Right hindlimb (tissue), 1 donor: Measurements from ENCODE around the gene TCP11L2.
A peak's percentile ranks its signal among the peaks of the same experiment; 100 is the strongest.

ENCODE experiments used
- DNase-seq: peaks from one replicate; pipeline ENCODE4 v3.0.0-alpha.2; 2018

TCP11L2 gene

DNA sequence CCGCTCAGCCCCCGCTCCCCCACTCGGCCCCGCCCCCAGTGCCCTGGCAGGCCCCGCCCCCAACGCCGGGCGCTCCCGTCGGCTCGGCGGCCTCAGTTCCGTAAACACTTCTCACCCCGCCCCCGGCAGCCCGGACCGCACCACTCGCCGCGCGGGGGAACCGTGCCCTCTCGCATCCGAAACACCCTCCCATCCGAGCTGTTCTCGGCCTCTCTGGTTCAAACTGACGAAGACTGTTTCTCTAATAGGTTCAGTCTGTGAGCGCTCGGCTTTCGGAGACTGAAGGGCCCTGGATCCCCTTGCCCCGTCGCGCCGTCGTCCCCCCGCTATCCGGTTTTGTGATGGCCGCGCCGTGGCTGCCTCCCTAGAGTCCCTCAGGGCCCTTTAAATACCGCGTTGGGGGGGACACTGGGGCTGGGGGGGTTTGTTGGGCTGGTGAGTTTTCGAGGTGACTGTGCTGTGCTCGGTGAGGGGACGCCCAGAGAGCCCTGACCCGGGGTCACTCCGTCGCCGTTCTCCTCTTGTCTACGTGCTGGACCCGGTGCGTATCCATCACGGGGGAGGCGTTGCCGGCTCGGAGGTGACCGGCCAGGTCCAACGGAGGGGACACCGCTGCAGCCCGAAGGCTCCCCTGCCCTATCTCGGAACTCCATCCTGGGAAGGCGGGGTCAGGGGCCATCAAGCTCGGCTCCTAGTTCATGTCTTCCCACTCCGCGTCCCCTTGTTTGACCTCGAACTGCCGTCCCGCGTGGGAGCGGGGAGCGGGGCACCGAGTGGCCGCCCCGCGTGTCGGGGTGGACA lies at the start of gene TCP11L2:
TCP11L2 (plus strand) TSS at position 333 of the 801 bp plus-strand sequence. CDS start 8,343 bp downstream, outside the sequence.
- peak; percentile 89 for DNase-seq

DNA sequence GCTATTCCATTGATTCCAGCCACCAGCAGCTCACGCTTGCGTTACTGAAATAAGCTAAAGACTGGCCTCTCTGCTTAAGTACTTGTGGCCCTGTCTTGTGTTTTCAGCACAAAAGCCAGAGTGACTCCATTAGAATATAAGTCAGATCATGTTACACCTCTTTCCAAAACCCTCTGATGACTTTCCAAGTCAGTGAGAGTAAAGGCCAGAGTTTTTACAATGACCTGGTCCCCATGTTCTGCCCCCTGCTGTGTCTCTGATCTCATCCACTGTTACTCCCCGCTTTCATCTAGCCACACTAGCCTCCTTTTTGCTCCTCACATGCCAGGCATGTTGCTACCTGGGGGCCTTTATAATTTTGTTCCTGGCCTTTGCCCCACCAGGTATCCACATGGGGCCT lies 47.8 kb upstream of the TCP11L2 start:
- DNase-seq = no peak

- DNase-seq = no peak
Measured at GRCh38 chr12:106255493-106255892, 47.0 kb upstream of the TCP11L2 start.

GRCh38 chr12:106255952-106256351 lies 46.6 kb upstream of the TCP11L2 start:
- DNase-seq = no peak

GRCh38 chr12:106256524-106256923 lies 46.0 kb upstream of the TCP11L2 start:
- DNase-seq = no peak

- no peak for DNase-seq
Measured at GRCh38 chr12:106258226-106258625, 44.3 kb upstream of the TCP11L2 start.

GRCh38 chr12:106258935-106259334 lies 43.6 kb upstream of the TCP11L2 start:
- no peak for DNase-seq

DNA sequence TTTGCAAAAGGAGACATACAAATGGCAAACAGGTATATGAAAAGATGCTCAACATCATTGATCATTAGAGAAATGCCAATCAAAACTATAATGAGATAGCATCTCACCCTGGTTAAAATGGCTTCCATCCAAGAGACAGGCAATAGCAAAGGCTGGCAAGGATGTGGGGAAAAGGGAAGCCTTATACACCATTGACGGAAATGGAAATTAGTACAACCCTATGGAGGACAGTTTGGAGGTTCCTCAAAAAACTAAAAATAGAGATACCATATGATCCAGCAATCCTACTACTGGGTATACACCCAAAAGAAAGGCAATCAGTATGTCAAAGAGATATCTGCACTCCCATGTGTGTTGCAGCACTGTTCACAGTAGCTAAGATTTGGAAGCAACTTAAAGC lies 37.4 kb upstream of the TCP11L2 start:
- DNase-seq = no peak

- DNase-seq = no peak
Measured at GRCh38 chr12:106267535-106267934, 35.0 kb upstream of the TCP11L2 start.

DNA sequence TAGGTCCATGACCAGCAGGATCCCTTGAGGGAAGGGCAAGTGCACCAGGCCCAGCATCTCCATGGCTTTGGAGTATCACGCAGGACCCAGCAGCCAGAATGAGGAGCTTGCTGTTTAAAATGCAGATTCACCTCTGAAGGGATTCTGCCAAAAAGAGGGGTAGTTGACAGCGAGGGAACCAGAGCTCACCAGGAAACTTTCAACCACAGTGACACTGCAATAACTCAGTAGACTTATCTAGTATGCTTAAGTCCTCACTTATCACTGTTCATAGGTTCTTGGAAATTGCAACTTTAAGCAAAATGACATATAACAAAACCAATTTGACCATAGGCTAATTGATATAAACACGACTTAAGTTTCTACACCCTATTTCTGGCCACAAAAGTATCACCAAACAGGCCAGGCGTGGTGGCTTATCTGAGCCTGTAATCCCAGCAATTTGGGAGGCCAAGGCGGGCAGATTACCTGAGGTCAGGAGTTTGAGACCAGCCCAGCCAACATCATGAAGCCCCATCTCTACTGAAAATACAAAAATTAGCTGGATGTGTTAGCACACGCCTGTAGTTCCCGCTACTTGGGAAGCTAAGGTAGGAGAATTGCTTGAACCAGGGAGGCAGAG lies 33.3 kb upstream of the TCP11L2 start:
- DNase-seq = no peak

- DNase-seq = no peak
Measured at GRCh38 chr12:106271575-106272505, 30.7 kb upstream of the TCP11L2 start.

GRCh38 chr12:106273491-106273890 lies 29.0 kb upstream of the TCP11L2 start:
- DNase-seq = no peak

- DNase-seq = no peak
Measured at GRCh38 chr12:106274012-106274411, 28.5 kb upstream of the TCP11L2 start.

DNA sequence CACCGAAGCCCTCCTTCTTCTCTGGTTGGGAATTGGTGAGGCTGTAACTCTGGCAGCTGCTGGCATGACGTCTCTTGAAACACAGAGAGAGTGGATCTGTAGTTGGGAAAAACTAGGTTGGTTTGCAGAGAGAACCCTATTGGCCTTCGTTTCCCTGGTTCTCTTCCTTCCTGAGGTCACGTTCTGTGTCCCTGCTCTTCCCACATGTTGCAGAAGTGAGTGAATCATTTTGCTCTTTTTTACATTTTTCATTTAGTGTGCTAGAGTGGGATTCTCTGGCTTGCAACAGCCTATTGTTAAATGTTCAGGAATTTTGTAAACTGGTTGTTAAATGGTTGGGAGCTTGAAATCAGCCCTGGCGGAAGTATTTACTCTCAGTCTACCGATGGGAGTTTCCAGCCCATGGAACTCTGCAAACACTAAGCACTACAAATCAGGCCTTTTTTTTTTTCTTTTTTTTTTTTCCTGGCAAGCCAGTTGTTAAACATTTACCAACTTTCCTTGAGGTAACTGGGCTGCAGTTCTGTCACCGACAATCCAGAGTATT lies 27.9 kb upstream of the TCP11L2 start:
- no peak for DNase-seq

GRCh38 chr12:106275458-106275857 lies 27.1 kb upstream of the TCP11L2 start:
- no peak for DNase-seq

- no peak for DNase-seq
Measured at GRCh38 chr12:106276032-106276740, 26.3 kb upstream of the TCP11L2 start.

GRCh38 chr12:106280106-106280505 lies 22.4 kb upstream of the TCP11L2 start:
- DNase-seq = no peak

DNA sequence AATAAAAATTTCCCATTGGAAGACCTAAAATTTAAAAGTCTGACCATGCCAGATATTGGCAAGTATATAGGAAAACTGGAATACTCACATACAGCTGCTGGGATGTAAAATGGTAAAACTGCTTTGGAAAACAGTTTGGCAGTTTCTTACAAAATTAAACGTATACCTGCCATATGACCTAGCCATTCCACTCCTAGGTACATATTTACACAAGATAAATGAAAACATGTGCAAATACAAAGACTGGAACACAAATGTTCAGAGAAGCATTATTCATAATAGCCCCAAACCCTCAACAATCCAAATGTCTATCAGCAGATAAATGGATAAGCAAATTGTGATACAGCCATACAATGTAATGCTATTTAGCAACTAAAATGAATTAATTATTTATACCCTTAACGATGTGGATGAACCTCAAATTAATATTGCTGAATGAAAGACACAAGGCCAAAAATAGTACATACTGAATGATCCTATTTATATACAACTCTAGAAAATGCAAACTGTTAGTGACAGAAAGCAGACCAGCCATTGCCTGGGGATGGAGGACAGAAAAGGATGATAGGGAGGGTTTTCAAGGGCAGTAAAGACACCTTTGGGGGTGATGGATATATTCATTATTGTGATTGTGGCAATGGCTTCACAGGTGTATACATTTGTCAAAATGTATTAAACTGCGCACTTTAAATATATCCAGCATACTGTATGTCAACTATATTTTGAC lies 21.3 kb upstream of the TCP11L2 start:
- no peak for DNase-seq

DNA sequence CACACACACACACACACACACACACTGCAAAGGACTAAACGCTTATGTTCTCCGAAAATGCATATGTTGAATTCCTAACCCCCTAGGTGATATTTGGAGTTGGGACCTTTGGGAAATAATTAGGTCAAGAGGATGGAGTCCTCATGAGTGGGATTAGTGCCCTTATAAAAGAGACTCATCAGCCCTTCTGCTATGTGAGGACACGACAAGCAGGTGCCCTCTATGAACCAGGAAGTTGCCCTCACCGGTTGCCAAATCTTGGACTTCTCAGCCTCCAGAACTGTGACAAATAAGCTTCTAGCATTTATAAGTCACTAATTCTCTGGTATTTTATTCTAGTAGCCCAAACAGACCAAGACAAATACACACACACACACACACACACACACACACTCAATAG lies 20.7 kb upstream of the TCP11L2 start:
- no peak for DNase-seq

GRCh38 chr12:106282457-106283097 lies 20.0 kb upstream of the TCP11L2 start:
- DNase-seq = no peak
